ENCODE measurements around the gene CCDC180.
"Not testable (repeated sequence)": the region's sequence is repeated elsewhere in the genome, so short reads cannot be mapped to it uniquely, and the experiment has no call there.

The CCDC180 gene

GRCh38 chr9:97310896-97311295, 3.4 kb downstream of the CCDC180 start:
- no peak for DNase-seq (ENCODE audit: low read depth in 2 of 2)

GRCh38 chr9:97311798-97312500, 4.5 kb downstream of the CCDC180 start:
- DNase-seq (ENCODE audit: low read depth in 2 of 2) = no peak

GRCh38 chr9:97312556-97312955, 5.1 kb downstream of the CCDC180 start:
- no peak for DNase-seq (ENCODE audit: low read depth in 2 of 2)

- no peak for DNase-seq (ENCODE audit: low read depth in 2 of 2)
Measured at GRCh38 chr9:97313243-97313642, 5.8 kb downstream of the CCDC180 start.

GRCh38 chr9:97313746-97314145, 6.3 kb downstream of the CCDC180 start:
- DNase-seq (ENCODE audit: low read depth in 2 of 2) = no peak

GRCh38 chr9:97314503-97314902, 7.0 kb downstream of the CCDC180 start:
- DNase-seq (ENCODE audit: low read depth in 2 of 2) = no peak

GRCh38 chr9:97315550-97315949, 8.1 kb downstream of the CCDC180 start:
- no peak for DNase-seq (ENCODE audit: low read depth in 2 of 2)

- no peak for DNase-seq (ENCODE audit: low read depth in 2 of 2)
Measured at GRCh38 chr9:97316904-97317303, 9.4 kb downstream of the CCDC180 start.

- no peak for DNase-seq (ENCODE audit: low read depth in 2 of 2)
Measured at GRCh38 chr9:97318433-97318832, 11.0 kb downstream of the CCDC180 start.

GRCh38 chr9:97319395-97319794, 11.9 kb downstream of the CCDC180 start:
- no peak for DNase-seq (ENCODE audit: low read depth in 2 of 2)

- no peak for DNase-seq (ENCODE audit: low read depth in 2 of 2)
Measured at GRCh38 chr9:97320080-97320642, 12.7 kb downstream of the CCDC180 start.

- no peak for DNase-seq (ENCODE audit: low read depth in 2 of 2)
Measured at GRCh38 chr9:97321251-97321650, 13.8 kb downstream of the CCDC180 start.

GRCh38 chr9:97321691-97322090, 14.2 kb downstream of the CCDC180 start:
- no peak for DNase-seq (ENCODE audit: low read depth in 2 of 2)

- no peak for DNase-seq (ENCODE audit: low read depth in 2 of 2)
Measured at GRCh38 chr9:97322105-97322504, 14.6 kb downstream of the CCDC180 start.

GRCh38 chr9:97324954-97325353, 17.5 kb downstream of the CCDC180 start:
- no peak for DNase-seq (ENCODE audit: low read depth in 2 of 2)

GRCh38 chr9:97327562-97327961, 20.1 kb downstream of the CCDC180 start:
- no peak for DNase-seq (ENCODE audit: low read depth in 2 of 2)

- DNase-seq (ENCODE audit: low read depth in 2 of 2) = no peak
Measured at GRCh38 chr9:97332993-97333392, 25.5 kb downstream of the CCDC180 start.

GRCh38 chr9:97335622-97336021, 28.2 kb downstream of the CCDC180 start:
- DNase-seq (ENCODE audit: low read depth in 2 of 2) = not testable (repeated sequence)

GRCh38 chr9:97348871-97349270, 41.4 kb downstream of the CCDC180 start:
- no peak for DNase-seq (ENCODE audit: low read depth in 2 of 2)

- no peak for DNase-seq (ENCODE audit: low read depth in 2 of 2)
Measured at GRCh38 chr9:97349400-97349799, 41.9 kb downstream of the CCDC180 start.

- DNase-seq (ENCODE audit: low read depth in 2 of 2) = no peak
Measured at GRCh38 chr9:97354637-97355036, 47.2 kb downstream of the CCDC180 start.

GRCh38 chr9:97357056-97357455, 49.6 kb downstream of the CCDC180 start:
- no peak for DNase-seq (ENCODE audit: low read depth in 2 of 2)
